Astrocyte of the cerebellum (primary cell): Measurements from ENCODE around the gene RNASEH1.
A peak's percentile ranks its signal among the peaks of the same experiment; 100 is the strongest.

ENCODE experiments used
- DNase-seq: peaks from one replicate; pipeline ENCODE4 v3.0.0-alpha.2; 2011; ENCODE audit warnings: low read depth
- H3K4me3 ChIP-seq: 2 replicates; pipeline ENCODE4 v1.5.1; 2011; ENCODE audit warnings: mild to moderate bottlenecking, low read depth, low read length, moderate library complexity
- CTCF ChIP-seq: IDR thresholded peaks from 2 replicates; pipeline ENCODE4 v1.5.1; 2012; ENCODE audit warnings: low read length, low read depth, moderate library complexity, mild to moderate bottlenecking; ENCODE audit errors: missing control alignments
- in situ Hi-C: cut with HindIII; loops from 2 replicates; pipeline ENCODE4 v1.10.0; 2017; ENCODE audit warnings: low sequenced_read_pairs

The RNASEH1 gene

GRCh38 chr2:3513026-3513810 lies 44.9 kb downstream of the RNASEH1 start:
- TF ChIP-seq CTCF = no peak
- no peak overlapping the region for H3K4me3 ChIP-seq
- in situ Hi-C loops = no loop called here
- no peak for DNase-seq

GRCh38 chr2:3512086-3512485 lies 46.0 kb downstream of the RNASEH1 start:
- in situ Hi-C loops = no loop called here
- TF ChIP-seq CTCF = no peak
- H3K4me3 ChIP-seq = no peak overlapping the region
- peak; percentile 70 for DNase-seq

GRCh38 chr2:3505771-3506170 lies 52.4 kb downstream of the RNASEH1 start:
- no peak for TF ChIP-seq CTCF
- H3K4me3 ChIP-seq = no peak overlapping the region
- no peak for DNase-seq
- in situ Hi-C loops = no loop called here

GRCh38 chr2:3504741-3505140 lies 53.4 kb downstream of the RNASEH1 start:
- in situ Hi-C loops = no loop called here
- H3K4me3 ChIP-seq = no peak overlapping the region
- DNase-seq = no peak
- no peak for TF ChIP-seq CTCF

GRCh38 chr2:3503483-3503882 lies 54.6 kb downstream of the RNASEH1 start:
- no peak for DNase-seq
- TF ChIP-seq CTCF = no peak
- H3K4me3 ChIP-seq = no peak overlapping the region
- in situ Hi-C loops = no loop called here

- no peak for TF ChIP-seq CTCF
- no peak for DNase-seq
- no peak overlapping the region for H3K4me3 ChIP-seq
- in situ Hi-C loops = no loop called here
Observed at GRCh38 chr2:3503046-3503445, 55.1 kb downstream of the RNASEH1 start.
